ENCODE results near the gene ZFP36L1.

ZFP36L1 gene

DNA sequence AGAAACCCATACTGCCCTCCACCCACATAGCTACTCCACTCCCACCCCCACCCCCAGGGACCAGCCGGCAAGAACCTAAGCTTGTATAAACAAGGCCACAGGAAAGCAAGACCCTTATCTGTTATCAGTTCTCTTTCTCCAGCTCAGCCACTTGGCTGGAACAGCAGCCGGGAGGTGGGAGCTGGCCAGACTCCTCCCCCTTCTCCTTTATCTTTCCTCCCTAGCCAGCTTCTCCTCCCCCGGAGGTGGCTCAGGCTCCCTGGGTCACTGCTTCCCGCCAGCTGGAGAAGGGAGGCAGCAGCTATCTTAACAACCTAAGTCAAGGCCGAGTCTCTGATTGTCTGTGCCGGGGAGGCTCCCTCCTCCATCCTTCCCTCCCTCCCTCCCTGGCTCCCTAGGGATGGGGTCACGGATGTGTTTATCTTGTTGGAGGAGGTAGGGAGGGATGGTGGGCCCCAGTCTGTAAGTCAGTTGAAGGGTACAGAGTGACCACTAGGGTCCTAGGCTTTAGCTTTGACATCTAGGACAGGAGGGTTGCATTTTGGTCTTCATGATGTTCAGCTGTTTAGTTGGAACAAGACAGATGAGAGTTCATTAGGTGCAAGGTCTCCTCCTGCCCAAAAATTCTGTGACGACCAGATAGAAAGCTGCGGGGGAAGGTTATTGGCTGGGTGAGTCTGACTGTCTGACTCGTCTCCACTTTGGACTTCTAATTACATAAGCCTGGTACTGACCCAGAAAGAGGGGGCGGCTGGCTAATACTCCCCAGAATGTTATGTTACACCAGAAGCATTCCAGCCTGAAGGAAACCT is 29.7 kb downstream of the ZFP36L1 start:
- DNase-seq (ENCODE audit: low spot score): peak; percentile 73

DNA sequence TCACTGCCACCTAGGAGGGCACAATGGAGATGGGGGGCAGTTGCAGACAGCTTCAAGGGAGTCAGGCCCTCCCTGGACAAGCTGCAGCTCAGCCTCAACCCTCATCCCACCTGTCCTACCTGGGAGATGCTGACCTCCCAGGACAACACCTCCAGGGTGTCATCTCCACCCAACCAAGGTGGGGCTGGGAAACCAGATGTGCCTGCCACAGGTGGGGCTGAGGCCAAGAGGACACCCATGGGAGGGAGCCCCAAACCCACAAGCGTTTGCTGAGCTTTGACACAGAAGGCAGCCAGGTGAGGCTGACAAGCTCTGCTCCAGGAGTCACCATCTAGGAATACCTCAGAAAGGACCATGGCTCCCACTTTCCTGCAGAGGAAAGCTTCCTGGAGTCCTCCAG is 31.5 kb downstream of the ZFP36L1 start:
- no peak for DNase-seq (ENCODE audit: low spot score)

DNA sequence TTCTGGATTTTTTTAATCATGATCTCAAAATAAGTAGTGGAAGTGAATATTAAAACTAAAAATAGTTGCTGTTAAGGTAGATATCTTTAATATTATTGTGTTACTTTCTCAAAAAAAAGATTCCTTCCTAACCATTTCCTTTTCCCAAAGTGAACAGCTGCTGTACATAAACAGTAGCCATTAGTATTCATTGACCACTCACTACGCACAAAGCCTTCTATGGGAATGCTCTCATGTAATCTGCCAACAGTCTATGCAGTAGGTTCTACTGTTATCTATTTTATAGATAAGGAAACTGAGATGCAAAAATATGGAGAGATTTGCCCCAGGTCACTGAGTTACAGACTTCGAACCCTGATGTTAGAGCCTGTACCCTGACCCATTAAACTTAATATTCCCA is 32.1 kb downstream of the ZFP36L1 start:
- no peak for DNase-seq (ENCODE audit: low spot score)

DNA sequence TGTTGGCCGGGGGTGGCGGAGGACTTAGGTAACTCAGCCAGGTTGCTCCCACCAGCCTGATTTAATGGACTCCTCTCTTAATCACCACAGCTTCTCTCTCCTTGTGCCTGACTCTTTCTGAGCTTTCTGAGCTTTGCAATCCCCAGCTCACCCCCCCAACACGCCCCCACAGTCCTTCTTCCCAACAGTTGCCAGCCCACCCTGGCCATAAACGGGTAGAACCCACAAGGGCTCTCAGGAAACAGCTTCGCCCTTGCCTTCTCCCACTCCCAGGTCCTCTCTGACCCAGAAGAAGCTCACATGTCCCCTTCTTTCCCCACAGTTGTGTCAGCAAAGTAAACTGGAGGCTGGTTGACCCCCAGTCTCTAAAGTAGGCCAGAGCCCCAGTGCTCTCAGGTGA is 32.9 kb downstream of the ZFP36L1 start:
- no peak for DNase-seq (ENCODE audit: low spot score)

DNA sequence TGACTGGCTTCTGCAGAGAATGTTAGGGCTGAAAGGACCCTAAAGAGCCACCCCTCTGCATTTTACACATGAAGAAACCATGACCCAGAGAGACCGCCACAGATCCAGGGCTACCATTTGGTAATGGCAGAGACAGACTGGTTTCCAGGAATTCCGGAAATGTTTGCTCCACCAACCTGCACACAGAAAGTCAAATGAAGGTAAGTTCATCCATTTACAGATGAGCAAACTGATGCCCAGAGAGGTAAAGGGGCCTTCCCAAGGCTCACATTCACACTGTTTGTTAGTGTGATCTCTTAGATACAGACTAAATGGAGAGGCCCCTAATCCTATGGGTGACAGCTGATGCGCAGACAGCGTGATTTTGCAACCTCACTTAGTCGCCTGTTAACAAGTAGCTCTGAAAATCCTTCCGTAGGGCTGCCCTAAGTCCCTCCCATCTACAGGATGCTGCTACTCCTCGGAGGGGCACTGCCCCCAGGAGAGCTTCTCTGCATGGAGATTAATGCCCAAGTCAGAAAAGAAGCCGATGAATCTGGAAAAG is 33.8 kb downstream of the ZFP36L1 start:
- DNase-seq (ENCODE audit: low spot score): no peak

DNA sequence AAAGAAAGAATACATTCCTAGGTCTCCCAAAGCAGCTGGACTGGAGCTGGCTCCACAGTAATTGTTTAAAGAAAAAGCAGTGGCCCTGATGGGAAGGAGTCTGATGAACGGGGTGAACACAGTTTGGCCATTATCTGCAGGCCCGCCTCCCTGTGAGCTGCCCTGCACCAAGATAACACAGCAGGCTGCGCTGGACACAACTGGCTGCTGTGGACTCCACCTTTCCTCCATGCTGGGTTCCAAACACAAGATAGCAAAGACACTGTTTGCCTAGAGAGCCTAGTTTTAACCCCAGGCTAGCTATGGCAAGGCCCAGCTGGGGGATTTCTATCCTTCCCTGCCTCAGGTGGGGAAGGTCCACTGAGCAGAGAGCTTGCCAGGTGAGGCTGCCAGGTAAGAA is 34.6 kb downstream of the ZFP36L1 start:
- DNase-seq (ENCODE audit: low spot score): no peak

DNA sequence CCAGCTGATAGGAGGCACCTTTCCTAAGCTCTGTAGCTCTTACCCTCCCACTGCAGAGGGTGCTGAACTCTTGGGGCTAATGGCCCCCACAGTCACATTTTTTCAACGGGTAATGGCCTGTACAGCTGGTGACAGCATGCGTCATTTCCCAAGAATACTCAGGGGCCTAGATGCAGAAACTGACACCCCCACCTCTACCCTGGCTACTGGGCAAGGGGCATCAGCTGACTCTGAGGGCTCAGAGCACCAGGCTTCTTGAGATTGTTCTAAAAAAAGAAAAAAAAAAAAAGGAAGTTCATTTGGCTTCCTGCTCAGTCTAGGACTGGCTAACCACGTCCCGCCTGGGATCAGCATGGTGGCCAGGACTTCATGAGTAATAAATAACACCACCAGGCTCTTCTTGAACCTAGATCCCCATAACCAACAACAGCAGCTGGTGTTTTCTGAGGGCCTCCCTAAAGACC is 35.2 kb downstream of the ZFP36L1 start:
- DNase-seq (ENCODE audit: low spot score): no peak

DNA sequence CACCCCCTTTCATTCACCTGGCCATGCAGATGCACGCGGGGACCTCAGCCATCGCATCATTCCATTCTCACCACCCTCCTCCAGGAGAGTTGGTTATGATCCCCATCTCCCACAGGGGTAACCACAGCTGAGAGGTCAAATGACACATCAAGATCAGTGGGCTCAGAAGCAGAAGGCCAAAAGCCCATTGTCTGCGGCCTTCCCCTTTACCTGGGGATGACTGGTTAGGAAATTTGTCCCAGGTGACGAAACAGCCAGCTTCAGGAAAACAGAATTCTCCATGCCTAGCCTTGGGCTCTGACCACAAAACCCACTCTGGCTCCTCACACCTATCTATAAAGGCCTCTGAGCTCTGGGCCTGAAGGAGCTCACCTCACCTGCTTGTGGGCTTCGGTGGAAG is 36.1 kb downstream of the ZFP36L1 start:
- no peak for DNase-seq (ENCODE audit: low spot score)

DNA sequence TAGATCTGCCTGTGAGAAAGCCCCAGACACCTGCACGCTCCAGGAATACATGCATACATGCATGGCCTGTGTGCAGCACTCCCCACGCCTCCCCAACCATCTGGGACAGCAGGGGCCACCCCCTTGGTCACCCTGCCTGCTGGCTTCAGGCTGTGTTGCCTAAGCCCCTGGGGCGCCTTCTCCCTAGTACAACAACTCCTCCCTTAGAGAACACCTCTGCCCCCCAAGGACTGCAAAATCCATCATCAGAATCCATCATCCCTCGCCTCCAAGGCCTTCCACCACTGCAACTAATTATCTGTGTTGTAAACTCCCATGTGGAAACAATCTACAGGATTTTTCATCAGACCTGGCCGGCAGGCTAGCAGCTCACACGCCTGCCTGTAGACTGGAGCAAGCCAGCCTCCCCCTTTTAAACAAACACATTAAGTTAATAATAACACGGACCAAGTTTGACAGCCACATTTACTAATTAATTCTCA is 36.8 kb downstream of the ZFP36L1 start:
- DNase-seq (ENCODE audit: low spot score): no peak

DNA sequence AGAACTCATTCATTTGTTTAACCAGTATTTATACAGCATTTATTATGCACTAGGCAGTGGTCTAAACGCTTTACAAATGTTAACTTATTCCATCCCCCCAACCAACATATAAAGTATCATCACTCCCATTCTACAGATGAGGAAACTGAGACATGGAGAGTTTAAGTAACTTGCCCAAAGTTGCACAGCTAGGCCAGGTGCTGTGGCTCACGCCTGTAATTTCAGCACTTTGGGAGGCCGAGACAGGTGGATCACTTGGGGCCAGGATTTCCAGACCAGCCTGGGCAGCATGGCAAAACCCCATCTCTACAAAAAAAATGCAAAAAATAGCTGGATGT is 37.9 kb downstream of the ZFP36L1 start:
- DNase-seq (ENCODE audit: low spot score): no peak

DNA sequence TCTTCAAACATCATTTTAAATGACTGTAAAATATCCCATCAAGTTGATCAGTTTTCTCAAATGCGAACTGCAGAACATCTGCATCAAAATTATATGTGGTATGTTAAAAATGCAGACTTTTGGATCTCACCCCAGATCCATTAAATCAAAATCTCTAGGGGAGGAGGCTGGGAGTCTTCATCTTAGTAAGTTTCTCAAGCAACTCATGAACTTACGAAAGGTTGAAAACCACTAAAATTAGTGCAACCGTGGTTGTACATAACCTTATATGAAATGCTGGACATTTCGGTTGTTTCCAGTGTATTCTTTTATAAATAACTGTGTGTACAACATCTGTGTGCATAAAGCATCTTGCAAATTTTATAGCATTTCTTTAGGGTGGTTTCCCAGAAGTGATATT is 39.2 kb downstream of the ZFP36L1 start:
- no peak for DNase-seq (ENCODE audit: low spot score)

DNA sequence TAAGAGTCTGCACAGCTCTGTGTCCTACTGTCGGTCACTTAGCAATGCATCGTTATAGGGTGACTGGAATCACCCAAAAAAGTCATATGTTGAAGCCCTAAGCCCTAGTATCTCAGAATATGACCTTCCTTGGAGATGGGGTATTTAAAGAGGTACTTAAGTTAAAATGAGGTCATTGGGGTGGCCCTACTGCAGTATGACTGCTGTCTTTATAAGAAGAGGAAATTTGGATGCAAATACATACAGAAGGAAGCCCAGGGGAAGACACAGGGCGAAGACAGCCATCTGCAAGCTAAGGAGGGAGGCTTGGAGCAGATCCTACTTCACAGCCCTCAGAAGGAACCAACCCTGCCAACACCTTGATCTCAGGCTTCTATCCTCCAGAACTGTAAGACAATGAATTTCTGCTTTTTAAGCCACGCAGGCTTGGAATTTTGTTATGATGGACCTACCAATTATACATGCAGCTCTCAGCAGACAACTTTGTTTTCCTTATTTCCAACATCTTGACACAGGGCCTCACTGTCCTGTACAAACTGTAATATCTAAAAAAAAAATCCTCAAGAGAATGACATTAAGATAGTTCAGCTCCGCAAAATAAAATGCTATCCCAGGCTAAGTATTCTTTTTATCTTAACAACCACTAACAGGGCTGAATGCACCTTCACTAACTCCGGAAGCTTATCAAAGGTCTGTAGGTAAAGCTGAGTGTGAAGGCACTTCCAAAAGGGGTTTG is 40.4 kb downstream of the ZFP36L1 start:
- no peak for DNase-seq (ENCODE audit: low spot score)

DNA sequence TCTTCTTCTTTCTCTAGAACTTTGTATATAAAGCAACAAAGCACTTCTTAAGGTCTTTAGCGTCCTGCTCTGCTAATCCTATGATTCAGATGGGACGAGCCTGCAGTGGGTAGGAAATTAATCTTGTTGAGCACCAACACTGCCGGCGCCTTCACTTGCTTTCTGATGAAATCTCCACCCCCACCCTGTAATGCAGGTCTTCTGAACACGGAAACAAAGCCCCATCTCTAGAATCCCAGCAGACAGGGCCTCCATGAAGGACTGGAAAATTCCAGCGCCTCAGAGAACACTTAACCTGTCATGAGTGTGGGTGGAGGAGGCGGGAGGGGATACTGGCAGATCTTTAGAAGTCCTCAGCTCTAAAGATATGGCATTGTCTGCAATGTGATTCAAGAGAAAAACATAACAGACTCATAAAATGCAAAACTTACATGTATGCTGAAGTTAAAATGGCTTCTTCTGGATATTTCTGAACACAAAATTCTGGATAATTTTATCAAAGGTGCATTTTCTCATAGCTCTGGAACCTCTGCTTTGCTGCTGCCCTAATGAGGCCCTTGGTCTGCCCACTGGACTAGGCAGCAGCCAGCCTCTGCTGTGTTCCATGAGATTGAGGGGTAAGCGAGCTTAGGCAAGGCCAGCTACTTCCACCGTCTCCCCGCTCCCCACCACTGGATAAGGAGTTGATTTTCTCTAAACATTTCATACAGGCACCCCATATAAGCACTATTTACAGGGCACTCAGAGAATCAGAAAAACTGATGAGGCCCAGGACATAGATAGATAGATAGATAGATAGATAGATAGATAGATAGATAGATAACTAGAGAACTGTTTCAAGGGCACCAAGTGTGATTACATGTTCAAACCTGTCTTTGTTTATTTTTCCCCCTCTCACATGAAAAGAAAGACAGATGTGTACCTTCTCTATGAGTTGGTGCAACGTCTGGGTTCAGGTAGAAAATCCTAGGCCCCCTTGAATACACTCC is 43.1 kb downstream of the ZFP36L1 start:
- no peak for DNase-seq (ENCODE audit: low spot score)

DNA sequence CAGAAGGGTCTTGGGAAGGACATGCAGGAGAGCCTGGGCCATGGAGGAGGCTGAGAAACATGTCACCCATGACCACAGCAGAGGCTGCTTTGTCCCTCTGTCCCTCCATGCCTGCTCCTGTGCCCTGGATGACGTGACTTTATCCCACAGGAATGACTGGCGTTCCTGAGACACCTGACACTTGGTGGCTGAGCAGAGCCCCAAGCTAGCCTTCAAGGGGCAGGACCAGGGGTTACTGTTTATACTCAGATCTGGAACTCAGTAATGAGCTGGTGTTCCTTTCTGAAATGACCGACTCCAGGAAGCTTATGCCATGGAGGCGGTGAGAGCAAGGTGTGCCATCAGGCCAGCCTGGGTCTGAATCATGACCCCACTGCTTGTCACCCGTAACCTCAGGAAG is 44.2 kb downstream of the ZFP36L1 start:
- no peak for DNase-seq (ENCODE audit: low spot score)

DNA sequence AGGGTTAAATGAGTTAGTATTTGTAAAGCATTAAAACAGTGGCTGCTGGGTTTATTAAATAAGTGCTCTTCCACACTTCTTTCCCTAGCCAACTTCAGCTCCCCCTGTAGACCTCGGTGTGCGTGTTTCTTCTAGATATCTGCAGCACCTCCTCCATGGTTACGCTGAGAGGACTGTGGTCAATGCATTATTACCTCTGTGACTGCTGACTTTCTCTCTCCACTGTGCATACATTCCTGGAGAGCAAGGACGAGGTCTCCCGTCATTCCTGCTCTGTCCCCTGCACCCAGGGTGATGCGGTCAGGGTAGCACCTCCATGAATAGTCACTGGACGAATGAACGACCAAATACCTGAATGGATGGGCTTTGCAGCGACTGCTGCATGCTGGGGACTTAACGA is 44.6 kb downstream of the ZFP36L1 start:
- DNase-seq (ENCODE audit: low spot score): no peak

DNA sequence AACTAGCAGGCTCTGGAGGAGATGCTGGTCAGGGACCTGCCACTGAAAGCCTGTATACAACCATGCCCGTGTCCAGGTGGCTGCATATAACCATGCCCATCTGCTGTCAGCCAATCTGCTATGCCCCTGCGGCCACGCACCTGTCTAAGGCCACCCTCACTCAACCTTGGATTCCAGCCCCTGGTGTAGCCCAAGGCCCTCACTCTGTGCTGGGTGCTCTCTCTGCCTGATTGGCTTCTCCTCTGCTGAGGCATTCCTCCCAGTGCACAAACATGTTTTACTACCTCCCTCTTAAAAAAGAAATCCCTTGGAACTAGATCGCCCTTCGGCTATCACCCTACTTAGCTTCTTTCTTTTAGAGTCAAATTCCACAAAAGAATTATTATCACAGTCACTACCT is 45.5 kb downstream of the ZFP36L1 start:
- DNase-seq (ENCODE audit: low spot score): no peak

DNA sequence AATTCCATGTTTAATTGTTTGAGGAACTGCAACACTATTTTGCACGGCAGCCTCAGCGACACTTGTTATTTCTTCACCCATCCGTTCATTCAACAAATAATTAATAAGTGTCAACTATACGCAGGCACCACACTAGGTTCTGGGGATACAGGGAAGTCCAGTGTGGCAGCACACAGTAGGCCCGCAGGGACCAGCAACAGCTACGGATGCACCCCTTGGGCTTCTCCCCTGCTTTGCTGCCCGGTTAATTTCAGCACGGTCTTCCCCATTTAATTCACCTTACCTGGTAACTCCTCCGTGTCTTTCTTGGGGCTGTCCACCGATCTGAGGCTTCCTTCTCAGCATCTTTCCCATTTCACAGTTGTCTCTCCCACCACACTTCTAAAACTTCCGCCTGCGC is 48.3 kb downstream of the ZFP36L1 start:
- no peak for DNase-seq (ENCODE audit: low spot score)

DNA sequence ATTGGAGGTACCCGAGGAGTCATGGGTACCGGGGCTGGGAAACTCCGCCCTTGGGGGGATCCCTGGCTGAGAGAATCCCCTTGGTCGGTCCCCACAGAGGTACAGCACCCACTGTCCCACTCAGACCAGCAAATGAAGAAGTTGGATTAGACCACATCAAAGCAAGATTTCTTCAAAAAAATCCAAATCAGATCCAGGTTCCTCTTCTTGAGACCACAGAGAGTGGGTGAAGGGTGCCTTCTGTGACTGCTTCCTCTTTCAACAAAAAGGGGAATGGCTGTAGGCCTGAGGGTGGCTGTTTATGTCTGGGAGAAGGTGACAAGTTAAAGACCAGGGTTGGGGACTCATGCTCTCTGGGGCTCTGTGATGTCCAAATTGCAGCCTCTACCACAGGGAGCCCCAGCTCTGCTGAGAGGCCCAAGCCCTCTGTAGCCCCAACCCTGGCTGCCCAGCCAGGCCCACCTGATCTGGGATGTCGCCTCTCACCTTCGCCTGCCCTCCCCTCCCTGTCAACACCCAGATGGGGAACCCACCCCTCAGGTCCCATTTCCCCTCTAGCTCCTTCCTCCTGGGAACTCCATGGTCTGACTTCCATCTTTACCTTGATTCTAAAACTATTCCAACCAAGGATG is 50.9 kb downstream of the ZFP36L1 start:
- DNase-seq (ENCODE audit: low spot score): no peak

DNA sequence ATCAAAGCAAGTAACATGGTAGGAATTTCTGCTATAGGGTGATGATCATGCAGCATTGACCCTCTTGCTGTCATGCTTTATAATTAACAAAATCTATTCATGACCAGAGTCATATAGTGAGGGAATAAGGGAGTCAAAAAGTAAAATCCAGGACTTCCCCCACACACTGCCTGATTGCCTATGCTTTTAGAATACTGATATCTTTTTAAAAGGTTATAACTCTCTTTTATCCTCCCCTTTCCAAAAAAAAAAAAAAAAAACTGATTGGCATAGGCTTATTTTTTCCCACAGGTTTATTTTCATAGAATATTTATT is 51.4 kb downstream of the ZFP36L1 start:
- DNase-seq (ENCODE audit: low spot score): no peak

DNA sequence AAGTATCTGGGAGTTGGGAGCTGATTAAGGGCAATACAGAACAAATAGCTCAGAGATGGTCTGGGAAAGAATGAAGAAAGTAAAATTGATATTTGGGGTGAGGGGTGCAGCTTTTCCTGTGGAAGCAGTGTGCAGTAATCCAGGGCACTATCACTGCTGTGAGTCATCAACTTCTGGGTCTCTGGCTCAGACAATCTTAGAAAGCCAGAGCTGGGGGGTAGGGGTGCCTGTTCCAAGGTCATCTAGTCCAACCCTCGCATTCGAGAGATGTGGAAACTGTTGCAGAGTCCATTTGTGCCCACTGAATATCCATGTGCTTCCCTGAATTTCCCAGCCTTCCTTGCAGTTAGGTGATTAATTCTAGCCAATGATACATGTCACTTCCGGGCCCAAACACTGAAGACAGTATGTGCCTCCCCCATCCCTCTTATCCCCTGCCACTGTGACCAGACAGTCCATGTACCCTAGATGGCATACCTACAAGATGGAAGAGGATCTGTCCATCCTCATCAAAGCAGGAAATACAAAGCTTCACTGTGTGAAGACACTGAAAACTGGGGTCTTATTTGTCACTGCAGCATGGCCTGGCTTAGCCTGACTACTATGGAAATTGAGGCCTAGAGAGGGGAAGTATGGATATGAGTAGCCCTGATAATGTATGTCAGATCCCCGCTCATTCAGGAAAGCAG is 51.9 kb downstream of the ZFP36L1 start:
- DNase-seq (ENCODE audit: low spot score): no peak

DNA sequence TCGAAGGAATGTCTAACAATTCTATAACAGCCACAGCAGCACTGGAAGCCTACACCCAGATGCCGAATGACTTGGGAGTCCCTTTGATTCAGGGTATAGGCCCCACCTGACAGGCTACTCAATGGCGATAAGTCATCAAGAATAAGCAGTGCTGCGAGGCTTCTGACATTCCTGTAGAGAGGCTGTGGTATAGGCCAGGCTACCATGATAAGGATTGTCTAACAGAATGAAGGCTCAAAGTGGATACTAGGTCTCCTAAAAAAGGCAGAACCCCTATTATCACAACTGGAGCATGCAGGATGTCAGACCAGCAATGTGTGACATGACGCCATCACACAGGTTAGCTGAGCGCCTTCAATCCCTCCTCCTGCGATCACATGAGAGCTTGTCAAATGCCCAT is 53.2 kb downstream of the ZFP36L1 start:
- DNase-seq (ENCODE audit: low spot score): no peak

Measured in ecto neural progenitor cell (in vitro differentiated cells).